ENCODE results near the gene LYPD6B.

LYPD6B gene

GRCh38 chr2:149038442-149039212 is at the start of gene LYPD6B:
TSS of gene LYPD6B (plus strand) at chr2:149038699. CDS start at chr2:149130949, 92,250 bp downstream.
- no peak for DNase-seq

GRCh38 chr2:148989882-148990493 is 48.5 kb upstream of the LYPD6B start:
- peak; percentile 49 to 73 for DNase-seq

GRCh38 chr2:148990968-148991367 is 47.5 kb upstream of the LYPD6B start:
- no peak for DNase-seq

GRCh38 chr2:148992448-148992847 is 46.1 kb upstream of the LYPD6B start:
- no peak for DNase-seq

- DNase-seq, result no peak
Observed at GRCh38 chr2:148993351-148993750, 45.1 kb upstream of the LYPD6B start.

GRCh38 chr2:148994341-148994740 is 44.2 kb upstream of the LYPD6B start:
- DNase-seq, result no peak

GRCh38 chr2:148996805-148997204 is 41.7 kb upstream of the LYPD6B start:
- DNase-seq, result no peak

- DNase-seq, result no peak
Observed at GRCh38 chr2:148998165-148998830, 40.2 kb upstream of the LYPD6B start.

- no peak for DNase-seq
Observed at GRCh38 chr2:148998831-148999200, 39.7 kb upstream of the LYPD6B start.

- no peak for DNase-seq
Observed at GRCh38 chr2:148999451-148999921, 39.0 kb upstream of the LYPD6B start.

GRCh38 chr2:149000158-149000938 is 38.2 kb upstream of the LYPD6B start:
- DNase-seq, result no peak

- DNase-seq, result no peak
Observed at GRCh38 chr2:149001496-149001895, 37.0 kb upstream of the LYPD6B start.

- no peak for DNase-seq
Observed at GRCh38 chr2:149002378-149002890, 36.1 kb upstream of the LYPD6B start.

- no peak for DNase-seq
Observed at GRCh38 chr2:149002891-149003740, 35.4 kb upstream of the LYPD6B start.

- no peak for DNase-seq
Observed at GRCh38 chr2:149004836-149005235, 33.7 kb upstream of the LYPD6B start.

- DNase-seq, result no peak
Observed at GRCh38 chr2:149005471-149006077, 32.9 kb upstream of the LYPD6B start.

GRCh38 chr2:149006883-149007543 is 31.5 kb upstream of the LYPD6B start:
- no peak for DNase-seq

GRCh38 chr2:149008381-149008780 is 30.1 kb upstream of the LYPD6B start:
- no peak for DNase-seq

- no peak for DNase-seq
Observed at GRCh38 chr2:149009576-149010461, 28.7 kb upstream of the LYPD6B start.

GRCh38 chr2:149012545-149012944 is 26.0 kb upstream of the LYPD6B start:
- DNase-seq, result no peak
